Effector memory CD4-positive, alpha-beta T cell (primary cell): ENCODE results near the gene NR1D1.

Experiments
- DNase-seq, 3 donors: peaks; one replicate each; pipeline ENCODE4 v3.0.0-alpha.2; 2020
- H3K27ac ChIP-seq: 2 replicates; pipeline ENCODE4 v1.7.0; 2013; ENCODE audit warnings: mild to moderate bottlenecking, low read length, moderate library complexity; ENCODE audit not compliant: insufficient read depth, poor library complexity, severe bottlenecking
- H3K27me3 ChIP-seq: replicated peaks from 2 replicates; pipeline ENCODE4 v1.7.0; 2013; ENCODE audit warnings: mild to moderate bottlenecking, low read length; ENCODE audit not compliant: insufficient read depth, control insufficient read depth, poor library complexity, severe bottlenecking
- H3K36me3 ChIP-seq: 2 replicates; pipeline ENCODE4 v1.7.0; 2013; ENCODE audit warnings: mild to moderate bottlenecking, low read length, moderate library complexity; ENCODE audit not compliant: control insufficient read depth, insufficient read depth
- H3K4me1 ChIP-seq: 2 replicates; pipeline ENCODE4 v1.7.0; 2013; ENCODE audit warnings: low read length, mild to moderate bottlenecking; ENCODE audit not compliant: control insufficient read depth, insufficient read depth, poor library complexity, severe bottlenecking
- H3K4me3 ChIP-seq: 2 replicates; pipeline ENCODE4 v1.7.0; 2013; ENCODE audit warnings: low read length, low read depth, mild to moderate bottlenecking; ENCODE audit not compliant: insufficient read depth, poor library complexity, severe bottlenecking
- H3K9me3 ChIP-seq: 2 replicates; pipeline ENCODE4 v1.7.0; 2013; ENCODE audit warnings: mild to moderate bottlenecking, low read length, moderate library complexity; ENCODE audit not compliant: control insufficient read depth

NR1D1 gene

GRCh38 chr17:40074175-40074512 is 26.2 kb downstream of the NR1D1 start:
- peaks cover 42% of the 10 kb centered on the region for H3K4me1 ChIP-seq
- H3K4me3 ChIP-seq, result no peak overlapping the region
- no peaks in the 10 kb centered on the region for H3K27me3 ChIP-seq
- no peak for DNase-seq
- H3K36me3 ChIP-seq, result peaks cover 21% of the 10 kb centered on the region
- no peaks in the 10 kb centered on the region for H3K9me3 ChIP-seq
- no peak overlapping the region for H3K27ac ChIP-seq

GRCh38 chr17:40073454-40074174 is 26.8 kb downstream of the NR1D1 start:
- H3K4me3 ChIP-seq, result no peak overlapping the region
- peaks cover 21% of the 10 kb centered on the region for H3K36me3 ChIP-seq
- no peak overlapping the region for H3K27ac ChIP-seq
- no peaks in the 10 kb centered on the region for H3K27me3 ChIP-seq
- H3K9me3 ChIP-seq, result no peaks in the 10 kb centered on the region
- DNase-seq, result no peak
- peaks cover 47% of the 10 kb centered on the region for H3K4me1 ChIP-seq

GRCh38 chr17:40072735-40073346 is 27.5 kb downstream of the NR1D1 start:
- H3K36me3 ChIP-seq, result peaks cover 21% of the 10 kb centered on the region
- H3K27ac ChIP-seq, result peak overlapping the region; percentile 13
- no peaks in the 10 kb centered on the region for H3K27me3 ChIP-seq
- H3K9me3 ChIP-seq, result no peaks in the 10 kb centered on the region
- H3K4me1 ChIP-seq, result peaks cover 55% of the 10 kb centered on the region
- no peak for DNase-seq
- no peak overlapping the region for H3K4me3 ChIP-seq

- no peak for DNase-seq
- H3K4me3 ChIP-seq, result no peak overlapping the region
- H3K9me3 ChIP-seq, result no peaks in the 10 kb centered on the region
- peak overlapping the region; percentile 21 for H3K27ac ChIP-seq
- no peaks in the 10 kb centered on the region for H3K27me3 ChIP-seq
- peaks cover 21% of the 10 kb centered on the region for H3K36me3 ChIP-seq
- H3K4me1 ChIP-seq, result peaks cover 60% of the 10 kb centered on the region
Observed at GRCh38 chr17:40072040-40072734, 28.2 kb downstream of the NR1D1 start.

GRCh38 chr17:40071313-40072039 is 28.9 kb downstream of the NR1D1 start:
- no peak for DNase-seq
- H3K9me3 ChIP-seq, result no peaks in the 10 kb centered on the region
- H3K4me1 ChIP-seq, result peaks cover 63% of the 10 kb centered on the region
- H3K27me3 ChIP-seq, result no peaks in the 10 kb centered on the region
- H3K36me3 ChIP-seq, result peaks cover 15% of the 10 kb centered on the region
- H3K27ac ChIP-seq, result peak overlapping the region; percentile 49
- no peak overlapping the region for H3K4me3 ChIP-seq

- Histone ChIP-seq H3K36me3 (peaks cover 10% of the 10 kb centered on the region), H3K9me3 (no peaks in the 10 kb centered on the region), H3K4me1 (peaks cover 64% of the 10 kb centered on the region), H3K27me3 (no peaks in the 10 kb centered on the region), H3K27ac (peak overlapping the region; percentile 61), H3K4me3 (no peak overlapping the region)
- no peak for DNase-seq
Observed at GRCh38 chr17:40070709-40071312, 29.6 kb downstream of the NR1D1 start.

- H3K9me3 ChIP-seq, result no peaks in the 10 kb centered on the region
- H3K36me3 ChIP-seq, result peaks cover 8% of the 10 kb centered on the region
- H3K27me3 ChIP-seq, result no peaks in the 10 kb centered on the region
- peak overlapping the region; percentile 61 for H3K27ac ChIP-seq
- H3K4me1 ChIP-seq, result peaks cover 64% of the 10 kb centered on the region
- H3K4me3 ChIP-seq, result peak overlapping the region; percentile 57
- DNase-seq, result peak in 2 of 3 donors; percentile 28 to 43
Observed at GRCh38 chr17:40069751-40070708, 30.4 kb downstream of the NR1D1 start.

GRCh38 chr17:40068917-40069750 is 31.3 kb downstream of the NR1D1 start:
- Histone ChIP-seq H3K36me3 (peaks cover under 1% of the 10 kb centered on the region), H3K27ac (peak overlapping the region; percentile 61)

More at GRCh38 chr17:40068917-40069750, 31.3 kb downstream of the NR1D1 start:
- H3K27me3 ChIP-seq, result no peaks in the 10 kb centered on the region
- peak; percentile 49 to 61 (median 49) for DNase-seq
- H3K9me3 ChIP-seq, result no peaks in the 10 kb centered on the region
- H3K4me1 ChIP-seq, result peaks cover 71% of the 10 kb centered on the region
- H3K4me3 ChIP-seq, result peak overlapping the region; percentile 57
